ENCODE data around the gene EDIL3. TPM values are rescaled to one million over a fixed set of nuclear protein-coding genes. Genes with fewer than 3 reads are reported as not detected.
"Not testable (repeated sequence)": the region's sequence is repeated elsewhere in the genome, so short reads cannot be mapped to it uniquely, and the experiment has no call there.

The EDIL3 gene
- polyA plus RNA-seq, 1 donor = 11.6 TPM

- no peak for DNase-seq (ENCODE audit: low read depth)
Observed at GRCh38 chr5:84069608-84070179, 315.0 kb downstream of the EDIL3 start.

DNA sequence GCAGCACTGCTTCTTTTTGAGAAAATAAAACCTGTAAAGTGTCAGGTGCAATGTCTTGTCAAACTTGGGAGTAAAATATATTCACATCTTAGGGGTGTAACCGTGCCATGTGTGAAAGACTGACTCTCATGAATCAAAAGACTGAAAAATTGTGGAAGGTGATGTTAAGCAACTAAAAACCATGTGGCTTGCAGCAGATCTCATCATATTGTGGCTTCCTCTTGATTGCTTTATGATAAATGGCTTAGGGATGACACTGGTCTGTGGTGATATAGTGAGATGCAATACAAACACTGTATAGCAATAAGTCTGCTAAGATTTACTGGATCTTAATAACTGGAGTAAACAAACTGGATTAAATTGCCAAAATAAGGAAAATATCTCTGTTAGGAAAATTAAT lies 321.6 kb downstream of the EDIL3 start:
- no peak for DNase-seq (ENCODE audit: low read depth)

GRCh38 chr5:84059672-84060071 lies 325.0 kb downstream of the EDIL3 start:
- DNase-seq (ENCODE audit: low read depth) = no peak

DNA sequence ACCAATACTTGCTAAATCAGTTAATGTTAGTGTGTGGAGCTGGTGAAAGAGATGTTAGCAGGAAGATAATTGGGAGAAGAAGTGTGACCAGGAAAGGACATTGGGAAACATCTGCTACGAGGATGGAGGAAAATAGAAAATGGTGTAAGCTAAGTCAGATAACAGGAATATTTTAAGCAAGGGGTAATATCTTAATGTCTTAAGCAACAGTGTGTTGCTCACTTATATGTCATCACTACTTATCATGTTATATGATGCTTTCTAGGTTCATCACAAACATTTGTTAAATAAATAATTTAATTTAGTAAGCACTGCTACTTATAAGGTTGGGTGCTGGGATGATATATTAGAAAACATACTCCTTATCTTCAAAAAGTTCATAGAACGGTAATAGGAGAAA lies 326.1 kb downstream of the EDIL3 start:
- DNase-seq (ENCODE audit: low read depth) = no peak

DNA sequence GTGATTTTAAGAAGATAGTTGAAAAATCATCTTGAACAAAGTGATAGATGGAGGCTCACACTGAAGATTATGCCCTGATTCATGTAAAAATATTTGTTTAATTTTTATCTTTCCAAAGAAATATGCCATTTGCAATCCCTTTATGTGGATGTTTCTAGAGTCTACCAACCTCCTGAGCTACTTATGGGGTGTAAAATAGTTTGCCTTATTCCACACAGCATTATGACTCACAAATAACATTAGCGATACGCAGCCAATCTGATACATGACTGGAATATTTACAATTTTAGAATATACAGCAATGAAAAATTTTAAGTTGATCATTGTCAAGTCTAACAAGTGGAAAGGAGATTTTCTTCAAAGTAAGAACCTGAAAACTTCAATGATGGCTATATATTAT lies 327.5 kb downstream of the EDIL3 start:
- DNase-seq (ENCODE audit: low read depth) = no peak

DNA sequence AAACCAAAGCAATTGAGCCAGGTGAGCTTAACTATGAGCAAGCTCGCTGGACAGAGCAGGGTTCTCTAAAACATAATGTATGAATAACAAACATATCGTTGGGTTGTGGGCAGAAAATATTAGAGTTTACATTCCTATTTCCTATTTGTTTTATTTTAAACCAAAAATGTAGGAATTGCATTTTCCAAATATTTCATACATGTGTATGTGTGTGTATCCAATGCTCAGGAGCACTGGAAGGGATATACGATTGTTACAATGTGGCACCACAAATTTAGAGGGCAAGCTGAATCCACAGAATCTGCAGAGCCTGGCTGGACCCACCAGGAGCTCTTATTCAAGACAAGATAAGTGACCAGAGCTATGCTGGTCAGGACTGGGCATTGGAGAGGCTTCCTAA lies 338.7 kb downstream of the EDIL3 start:
- DNase-seq (ENCODE audit: low read depth) = no peak

DNA sequence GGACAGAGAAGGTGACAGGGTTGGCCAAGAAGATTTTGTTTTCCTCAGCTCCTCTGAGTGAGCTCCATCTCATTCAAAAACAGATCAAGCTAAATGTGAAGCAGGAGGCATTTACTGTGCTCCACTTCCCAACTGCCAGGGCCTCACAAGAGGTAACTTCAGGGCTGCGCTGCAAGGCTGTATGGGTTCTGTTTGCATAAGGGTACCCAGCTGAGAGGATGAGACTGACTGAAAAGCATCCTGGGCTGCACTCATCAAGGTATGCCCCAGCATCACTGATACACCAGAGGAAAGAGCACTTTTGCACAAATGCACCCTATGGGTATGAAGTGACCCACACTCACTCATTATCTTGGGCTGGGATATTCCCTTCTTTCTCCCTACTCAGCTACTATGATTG lies 347.8 kb downstream of the EDIL3 start:
- DNase-seq (ENCODE audit: low read depth) = no peak

DNA sequence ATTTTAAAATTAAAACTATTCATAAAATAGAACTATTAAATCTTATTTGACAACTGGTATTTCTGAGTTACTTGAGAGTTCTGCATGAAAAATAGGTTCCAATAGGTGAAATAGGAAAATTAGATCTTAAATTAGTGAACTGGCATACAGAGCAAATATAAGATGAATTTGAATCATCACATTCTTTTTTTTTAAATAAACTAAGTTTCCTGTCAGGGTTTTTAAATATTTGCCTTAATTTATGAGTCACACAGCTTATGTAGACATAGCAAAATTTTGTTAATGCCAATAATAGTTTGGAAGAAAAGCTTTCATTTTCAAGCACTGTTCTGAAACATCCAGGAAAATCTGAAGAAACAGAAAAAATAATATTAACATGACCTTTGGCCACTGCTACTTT lies 352.4 kb downstream of the EDIL3 start:
- DNase-seq (ENCODE audit: low read depth) = no peak

DNA sequence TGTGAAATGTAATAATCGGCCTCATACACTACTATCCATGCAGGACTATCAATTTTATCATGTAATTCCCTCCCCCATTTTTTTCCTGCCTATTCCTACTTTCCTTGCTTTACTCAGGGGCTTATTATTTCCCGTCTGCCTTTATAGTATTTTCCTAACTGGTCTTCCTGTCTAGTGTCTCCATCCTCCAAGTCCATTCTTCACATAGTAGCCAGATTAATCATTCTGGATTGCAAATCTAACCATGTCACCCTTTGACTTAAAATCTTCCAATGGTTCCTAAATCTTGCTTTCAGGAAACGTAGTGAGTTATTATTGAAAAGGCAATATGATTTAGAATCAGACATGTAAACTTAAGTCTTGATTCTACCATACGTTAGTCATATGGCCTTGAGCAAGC lies 356.6 kb downstream of the EDIL3 start:
- no peak for DNase-seq (ENCODE audit: low read depth)

DNA sequence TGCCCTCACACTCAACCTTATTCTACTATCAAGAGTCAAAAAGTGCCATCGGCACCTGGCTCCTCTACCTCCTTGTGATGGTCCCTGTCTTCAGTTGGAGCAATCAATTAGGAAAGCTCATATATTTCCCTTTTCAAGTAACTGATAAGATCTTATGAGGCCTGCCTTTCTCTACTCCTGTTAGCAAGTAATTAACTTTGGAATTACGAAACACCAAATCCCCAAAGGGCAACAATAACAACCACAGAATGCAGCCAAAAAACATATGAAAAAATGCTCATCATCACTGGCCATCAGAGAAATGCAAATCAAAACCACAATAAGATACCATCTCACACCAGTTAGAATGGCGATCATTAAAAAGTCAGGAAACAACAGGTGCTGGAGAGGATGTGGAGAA lies 366.2 kb downstream of the EDIL3 start:
- DNase-seq (ENCODE audit: low read depth) = not testable (repeated sequence)

DNA sequence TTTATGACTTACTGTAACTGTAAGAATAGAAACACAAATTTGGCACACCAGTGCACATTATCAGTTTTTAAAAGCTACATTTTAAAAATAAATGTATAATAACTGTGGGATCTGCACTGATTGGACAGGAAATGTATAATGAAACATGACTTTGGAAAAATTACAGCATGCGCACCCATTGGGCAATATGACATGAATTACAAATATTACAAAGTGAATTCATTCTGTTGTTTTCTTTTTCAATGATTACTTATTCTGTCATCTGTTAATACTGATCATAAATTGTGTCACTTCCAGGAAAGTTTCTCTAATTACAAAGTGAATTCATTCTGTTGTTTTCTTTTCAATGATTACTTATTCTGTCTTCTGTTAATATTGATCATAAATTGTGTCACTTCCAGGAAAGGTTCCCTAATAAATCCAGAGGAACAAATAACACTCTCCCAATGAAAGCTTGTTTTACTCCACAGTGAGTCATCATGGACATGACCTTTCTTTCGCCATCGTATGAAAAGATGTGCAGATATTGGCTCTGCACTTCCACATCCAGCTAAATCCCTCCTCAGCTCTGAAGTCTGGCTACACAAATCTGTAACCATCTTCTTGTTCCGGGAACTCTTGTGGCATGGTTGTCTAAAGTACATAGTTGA lies 367.0 kb downstream of the EDIL3 start:
- DNase-seq (ENCODE audit: low read depth) = no peak

GRCh38 chr5:84016085-84016484 lies 368.6 kb downstream of the EDIL3 start:
- DNase-seq (ENCODE audit: low read depth) = no peak

GRCh38 chr5:84014966-84015365 lies 369.7 kb downstream of the EDIL3 start:
- DNase-seq (ENCODE audit: low read depth) = no peak

DNA sequence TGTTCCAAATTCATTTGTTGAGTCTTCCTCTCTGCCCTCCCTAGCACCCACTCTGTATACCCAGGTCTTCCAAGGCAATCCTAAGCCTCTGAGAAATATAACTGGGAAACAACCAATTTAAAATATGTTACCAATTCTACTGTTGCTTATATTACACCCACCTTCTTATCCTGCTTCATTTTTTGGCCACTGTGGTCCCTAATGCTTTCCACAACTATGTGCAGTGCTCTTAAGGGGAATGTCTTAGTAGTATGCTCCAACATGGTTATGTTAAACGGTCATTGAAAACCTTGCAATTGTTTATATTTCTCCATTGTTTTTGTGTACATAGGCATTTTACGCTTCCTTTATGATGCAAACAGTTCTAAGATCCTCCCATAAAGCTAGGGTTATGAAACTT lies 390.9 kb downstream of the EDIL3 start:
- DNase-seq (ENCODE audit: low read depth) = no peak

- DNase-seq (ENCODE audit: low read depth) = no peak
Observed at GRCh38 chr5:83991566-83992224, 393.0 kb downstream of the EDIL3 start.

GRCh38 chr5:83988293-83988685 lies 396.4 kb downstream of the EDIL3 start:
- no peak for DNase-seq (ENCODE audit: low read depth)

DNA sequence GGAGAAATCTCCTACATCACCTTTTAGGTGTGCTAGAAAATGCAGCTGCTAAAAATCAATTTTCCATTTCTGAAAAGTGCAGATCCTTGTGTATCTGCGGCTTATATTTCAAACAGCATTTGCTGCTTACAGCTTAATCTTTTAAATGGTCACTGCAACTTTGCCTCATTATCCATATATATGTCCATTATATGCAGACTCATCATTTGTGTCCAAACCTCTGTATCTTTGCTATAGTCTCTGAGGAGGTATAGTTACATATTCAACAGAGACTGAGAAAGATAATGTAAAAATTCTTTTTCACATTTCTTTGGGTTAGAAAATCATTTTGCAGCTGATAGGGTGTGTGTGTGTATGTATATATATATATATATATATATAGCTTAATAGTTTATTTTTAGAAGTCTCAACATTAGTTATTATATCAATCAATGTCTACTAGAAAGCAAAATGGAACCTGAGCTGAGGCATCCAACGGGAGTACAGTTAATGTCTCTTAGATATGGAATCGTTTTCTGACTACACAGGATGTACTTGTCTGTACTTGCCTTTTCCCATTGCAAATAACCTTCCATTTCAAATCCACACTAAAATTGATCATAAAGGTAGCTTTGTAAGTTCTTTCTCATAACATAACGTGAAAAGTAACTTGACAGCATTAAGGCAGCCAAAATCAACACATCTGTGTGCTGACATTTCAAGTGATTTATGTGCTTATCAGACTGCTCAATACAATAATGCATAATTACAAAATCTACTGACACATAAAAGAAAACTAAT lies 397.0 kb downstream of the EDIL3 start:
- no peak for DNase-seq (ENCODE audit: low read depth)

GRCh38 chr5:83983852-83984251 lies 400.8 kb downstream of the EDIL3 start:
- no peak for DNase-seq (ENCODE audit: low read depth)

- no peak for DNase-seq (ENCODE audit: low read depth)
Observed at GRCh38 chr5:83973925-83974815, 410.5 kb downstream of the EDIL3 start.

- no peak for DNase-seq (ENCODE audit: low read depth)
Observed at GRCh38 chr5:83972909-83973308, 411.8 kb downstream of the EDIL3 start.

- no peak for DNase-seq (ENCODE audit: low read depth)
Observed at GRCh38 chr5:83972236-83972635, 412.4 kb downstream of the EDIL3 start.

- DNase-seq (ENCODE audit: low read depth) = no peak
Observed at GRCh38 chr5:83967417-83967816, 417.3 kb downstream of the EDIL3 start.

Measured in forelimb muscle (tissue), 1 donor.